B cell (primary cell): ENCODE data around the gene SYNDIG1L. TPM values are rescaled to one million over a fixed set of nuclear protein-coding genes. Genes with fewer than 3 reads are reported as not detected.
"Not testable (repeated sequence)": the region's sequence is repeated elsewhere in the genome, so short reads cannot be mapped to it uniquely, and the experiment has no call there.

Source experiments
- ATAC-seq: fragments of 200-7000 bp; cut with Tn5 transposase; one replicate; pipeline ENCODE4 v1.10.0; 2021; ENCODE audit warnings: low read depth, mild to moderate bottlenecking, moderate number of reproducible peaks, moderate library complexity
- CTCF ChIA-PET: fragments of 350-600 bp; sonication (Branson Sonifier 250); formaldehyde crosslinking; loops from one replicate; lab custom pipeline; 2021; ENCODE audit warnings: antibody characterized with exemption, inconsistent platforms; lab: Charles Lee
- POLR2A ChIA-PET: fragments of 350-600 bp; sonication (Branson Sonifier 250); formaldehyde crosslinking; loops from one replicate; lab custom pipeline; 2021; ENCODE audit warnings: antibody characterized with exemption; lab: Charles Lee
- DNase-seq: peaks from one replicate; pipeline ENCODE4 v3.0.0; 2013
- H2AFZ ChIP-seq: 2 replicates; pipeline ENCODE4 v1.6.1; 2012; ENCODE audit warnings: mild to moderate bottlenecking, low read depth, low read length; ENCODE audit not compliant: insufficient read depth, poor library complexity, severe bottlenecking
- H3K27ac ChIP-seq, 2 donors: 1 replicate in 1 of 2; 2 replicates in 1 of 2; pipeline ENCODE4 v1.5.1; 2012 to 2013; ENCODE audit warnings: low read length in 2 of 2, mild to moderate bottlenecking in 2 of 2, moderate library complexity in 1 of 2
- H3K27me3 ChIP-seq, 4 experiments: fragments of 200-600 bp in 1 of 4; sonication (generic) in 1 of 4; replicated peaks in 1 of 4; 1 replicate in 2 of 4; 2 replicates in 2 of 4; pipeline versions ENCODE4 v1.6.1 to v1.7.0; 2013 to 2016; ENCODE audit warnings: low read length in 3 of 4, mild to moderate bottlenecking in 2 of 4, mixed read lengths in 1 of 4, moderate library complexity in 1 of 4; ENCODE audit not compliant: insufficient read depth in 4 of 4, control insufficient read depth in 3 of 4; ENCODE audit errors: control extremely low read depth in 1 of 4
- H3K36me3 ChIP-seq, 2 experiments: replicated peaks in 1 of 2; 1 replicate in 1 of 2; 2 replicates in 1 of 2; pipeline versions ENCODE4 v1.6.1 to v1.7.1; 2013; ENCODE audit warnings: low read length in 1 of 2; ENCODE audit not compliant: insufficient read depth in 2 of 2, control insufficient read depth in 1 of 2; ENCODE audit errors: control extremely low read depth in 1 of 2, extremely low read depth in 1 of 2
- H3K4me1 ChIP-seq, 2 donors: fragments of 200-600 bp in 1 of 2; sonication (generic) in 1 of 2; 1 replicate in 1 of 2; 2 replicates in 1 of 2; pipeline versions ENCODE4 v1.5.1 to v1.6.1; 2013 to 2017; ENCODE audit warnings: low read length in 2 of 2; ENCODE audit not compliant: control insufficient read depth in 2 of 2, insufficient read depth in 2 of 2
- H3K4me2 ChIP-seq: replicated peaks from 2 replicates; pipeline ENCODE3; 2012; ENCODE audit warnings: mild to moderate bottlenecking, low read depth, low read length; ENCODE audit not compliant: poor library complexity, severe bottlenecking
- H3K4me3 ChIP-seq, 5 experiments: fragments of 200-600 bp in 1 of 5; sonication (generic) in 1 of 5; 1 replicate in 3 of 5; 2 replicates in 2 of 5; pipeline versions ENCODE4 v1.5.1 to v1.7.0; 2011 to 2016; ENCODE audit warnings: low read length in 4 of 5, mild to moderate bottlenecking in 4 of 5, low read depth in 2 of 5, control low read depth in 1 of 5, moderate library complexity in 1 of 5; ENCODE audit not compliant: insufficient read depth in 1 of 5; ENCODE audit errors: control extremely low read depth in 1 of 5, extremely low read depth in 1 of 5
- H3K79me2 ChIP-seq: fragments of 200-600 bp; sonication (generic); one replicate; pipeline ENCODE4 v1.6.0; 2016; ENCODE audit warnings: low read length; ENCODE audit not compliant: control insufficient read depth, insufficient read depth
- H3K9ac ChIP-seq: fragments of 200-600 bp; sonication (generic); 2 replicates; pipeline ENCODE4 v1.6.1; 2017; ENCODE audit warnings: mild to moderate bottlenecking, low read length, moderate library complexity
- H3K9me3 ChIP-seq, 3 donors: one replicate each; pipeline versions ENCODE4 v1.6.1 to v1.7.1; 2013; ENCODE audit warnings: low read length in 2 of 3; ENCODE audit not compliant: control insufficient read depth in 2 of 3, insufficient read depth in 1 of 3; ENCODE audit errors: control extremely low read depth in 1 of 3
- H4K20me1 ChIP-seq: 2 replicates; pipeline ENCODE4 v1.6.0; 2012; ENCODE audit warnings: mild to moderate bottlenecking, low read length; ENCODE audit not compliant: insufficient read depth, control insufficient read depth, poor library complexity, severe bottlenecking
- H3K27ac Mint-ChIP-seq: one replicate; pipeline ENCODE4 v1.8.0; 2021; ENCODE audit warnings: mixed read lengths
- H3K27me3 Mint-ChIP-seq: one replicate; pipeline ENCODE4 v1.8.0; 2021; ENCODE audit warnings: mixed read lengths
- H3K4me1 Mint-ChIP-seq: one replicate; pipeline ENCODE4 v1.8.0; 2021; ENCODE audit warnings: mixed read lengths
- H3K4me3 Mint-ChIP-seq: one replicate; pipeline ENCODE4 v1.8.0; 2021; ENCODE audit warnings: mixed read lengths
- H3K9me3 Mint-ChIP-seq: one replicate; pipeline ENCODE4 v1.8.0; 2022; ENCODE audit warnings: mixed read lengths; ENCODE audit not compliant: insufficient read depth
- CTCF ChIP-seq: fragments of 200-600 bp; IDR thresholded peaks from one replicate; pipeline ENCODE4 v1.8.0; 2022; ENCODE audit warnings: antibody characterized with exemption, mild to moderate bottlenecking
- EZH2 ChIP-seq: IDR thresholded peaks from 2 replicates; pipeline ENCODE4 v1.6.1; 2012; ENCODE audit warnings: borderline replicate concordance, low read depth, mild to moderate bottlenecking, moderate library complexity, low read length; ENCODE audit not compliant: insufficient read depth, poor library complexity, severe bottlenecking
- WGBS: methylation state at CpG from one replicate; pipeline ENCODE4 v1.1.5; 2013; ENCODE audit warnings: missing lambda C conversion rate; ENCODE audit not compliant: insufficient coverage; 5-methylcytosine and 5-hydroxymethylcytosine counted together
- intact Hi-C: fragments of 100-400 bp; cut with micrococcal nuclease; formaldehyde crosslinking; loops from one replicate; pipeline ENCODE4 v1.10.0; 2022
- polyA plus RNA-seq: library from polyadenylated mRNA; depleted of rRNA; stranded (reverse); fragments of >200 nt; gene quantifications from 2 replicates; pipeline ENCODE4 v1.2.3, GENCODE V29; 2012
- total RNA-seq, 2 donors: library from RNA; stranded (reverse); fragments of 120-200 nt in 1 of 2; gene quantifications; 1 replicate in 1 of 2; 2 replicates in 1 of 2; pipeline versions ENCODE4 v1.2.3 to v1.2.4, GENCODE V29; 2013 to 2022

The SYNDIG1L gene
- total and polyA plus RNA-seq, 2 donors (not counting 1 experiment from before 2014, with no cell fraction given): 0.16 TPM; not detected in 1

DNA sequence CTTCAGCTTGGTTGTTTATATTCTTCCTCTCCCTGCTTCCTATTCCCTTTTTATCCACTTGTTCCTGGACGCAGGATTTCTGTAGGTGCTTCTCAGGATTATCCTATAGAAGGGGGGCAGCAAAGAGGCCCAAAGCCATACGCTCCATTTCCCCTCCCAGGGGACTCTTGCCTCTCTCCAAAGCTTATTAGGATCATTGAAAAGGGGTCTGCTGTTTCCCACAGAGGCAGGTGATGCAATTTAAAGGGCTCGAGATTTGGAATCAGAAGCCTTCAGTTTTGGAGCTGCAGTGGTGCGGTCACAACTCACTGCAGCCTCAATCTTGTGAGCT, 31.5 kb upstream of the SYNDIG1L start:
- Histone ChIP-seq H3K9ac (no peak overlapping the region), H3K36me3 (no peaks in the 10 kb centered on the region), H4K20me1 (no peaks in the 10 kb centered on the region), H3K4me3 (no peak overlapping the region), H3K9me3 (no peaks in the 10 kb centered on the region), H2AFZ (no peak overlapping the region), H3K27me3 (no peaks in the 10 kb centered on the region), H3K27ac (no peak overlapping the region), H3K4me2 (no peak overlapping the region), H3K4me1 (no peaks in the 10 kb centered on the region), H3K79me2 (no peaks in the 10 kb centered on the region)
- no peaks in the 10 kb centered on the region for H3K4me1 Mint-ChIP-seq
- H3K27ac Mint-ChIP-seq: no peak overlapping the region
- CTCF ChIA-PET: interaction anchor here (0.6 to 1.4 kb wide), 4 partner anchors 17 to 96 kb away, joined by 3 read pairs; no protein-coding TSS in a partner anchor
- H3K4me3 Mint-ChIP-seq: no peak overlapping the region
- DNase-seq: no peak
- ATAC-seq: no peak
- TF ChIP-seq CTCF (no peak), EZH2 (no peak)
- H3K27me3 Mint-ChIP-seq: peaks cover 25% of the 10 kb centered on the region
- WGBS: 92% methylated on average over 2 of the region's 4 CpGs
- POLR2A ChIA-PET: no interaction called here
- intact Hi-C loops: no loop called here
- peaks cover under 1% of the 10 kb centered on the region for H3K9me3 Mint-ChIP-seq

- no peak for TF ChIP-seq CTCF
- TF ChIP-seq EZH2: no peak
- intact Hi-C loops: no loop called here
- no peak overlapping the region for H3K4me2 ChIP-seq
Measured at GRCh38 chr14:74456684-74457564, 30.9 kb upstream of the SYNDIG1L start.

DNA sequence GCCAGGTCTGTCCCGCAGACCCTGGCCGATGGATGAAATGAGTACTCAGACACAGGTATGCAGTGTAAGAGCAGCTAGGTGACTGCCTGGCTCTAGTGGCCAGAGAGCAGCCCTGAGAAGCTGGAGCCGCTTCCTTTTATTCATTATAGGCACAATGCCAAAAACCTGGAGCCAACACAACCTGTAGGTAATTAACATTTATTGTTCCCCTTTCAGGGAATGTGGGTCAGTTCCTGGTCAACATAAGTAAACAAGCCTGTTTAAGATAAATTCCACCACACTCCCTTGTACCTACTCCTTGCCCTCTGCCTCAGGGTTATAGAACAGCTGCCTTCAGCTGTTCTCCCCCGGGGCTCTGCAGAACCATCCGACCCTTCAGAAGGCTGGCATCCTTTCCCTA, 28.4 kb upstream of the SYNDIG1L start:
- H3K9me3 ChIP-seq, POLR2A ChIA-PET, H3K4me1 Mint-ChIP-seq, H3K27ac Mint-ChIP-seq, DNase-seq, H3K9ac ChIP-seq, H3K4me2 ChIP-seq, intact Hi-C loops, H3K4me1 ChIP-seq, ATAC-seq, H3K27ac ChIP-seq, H3K27me3 Mint-ChIP-seq, H2AFZ ChIP-seq, H3K79me2 ChIP-seq, H3K9me3 Mint-ChIP-seq, H3K4me3 Mint-ChIP-seq, H3K36me3 ChIP-seq, H3K27me3 ChIP-seq, H4K20me1 ChIP-seq, H3K4me3 ChIP-seq: not testable (repeated sequence)
- 100% methylated on average over 2 of the region's 5 CpGs for WGBS
- CTCF ChIA-PET: interaction anchor here (1.6 kb wide), 1 partner anchor 25 kb away, joined by 5 read pairs; no protein-coding TSS in a partner anchor

More at GRCh38 chr14:74456684-74457564, 30.9 kb upstream of the SYNDIG1L start:
- ChIA-PET POLR2A (no interaction called here), CTCF (interaction anchor here (1.1 to 1.4 kb wide), 2 partner anchors 17 to 22 kb away, joined by 3 read pairs; no protein-coding TSS in a partner anchor)
- H3K4me3 Mint-ChIP-seq: no peak overlapping the region
- no peaks in the 10 kb centered on the region for H3K36me3 ChIP-seq
- 89% methylated on average over 17 of the region's 17 CpGs for WGBS
- H3K4me3 ChIP-seq: no peak overlapping the region
- no peaks in the 10 kb centered on the region for H4K20me1 ChIP-seq
- H3K27me3 ChIP-seq: no peaks in the 10 kb centered on the region
- peaks cover 2% of the 10 kb centered on the region for H3K9me3 Mint-ChIP-seq
- no peaks in the 10 kb centered on the region for H3K9me3 ChIP-seq
- no peak overlapping the region for H3K9ac ChIP-seq
- DNase-seq (no peak), ATAC-seq (no peak)
- peaks cover 25% of the 10 kb centered on the region for H3K27me3 Mint-ChIP-seq
- H3K4me1 ChIP-seq: no peaks in the 10 kb centered on the region
- no peak overlapping the region for H3K27ac ChIP-seq
- no peaks in the 10 kb centered on the region for H3K79me2 ChIP-seq
- no peaks in the 10 kb centered on the region for H3K4me1 Mint-ChIP-seq
- no peak overlapping the region for H3K27ac Mint-ChIP-seq
- no peak overlapping the region for H2AFZ ChIP-seq
